ENCODE results near the gene CPD.
"Not testable (repeated sequence)": the region's sequence is repeated elsewhere in the genome, so short reads cannot be mapped to it uniquely, and the experiment has no call there.

CPD gene

GRCh38 chr17:30378825-30379302 is at the start of gene CPD:
TSS of gene CPD (plus strand) at chr17:30378927. CDS start at chr17:30378981, 54 bp downstream.
- peak; percentile 91 to 96 (median 94) for DNase-seq

- peak in 1 of 4 experiments; percentile 7 for DNase-seq
These were observed 46.6 kb upstream of the CPD start for GRCh38 chr17:30332057-30332542.

GRCh38 chr17:30333503-30334360 is 45.0 kb upstream of the CPD start, which contains the start of gene TMIGD1:
TSS of gene TMIGD1 (minus strand) at chr17:30334057. CDS start at chr17:30332133, 1,924 bp downstream.
- DNase-seq = no peak

- DNase-seq = no peak
These were observed 44.3 kb upstream of the CPD start for GRCh38 chr17:30334421-30334820.

- DNase-seq = peak in 3 of 4 experiments; percentile 28 to 40 (median 29)
These were observed 42.2 kb upstream of the CPD start for GRCh38 chr17:30336369-30337171.

- DNase-seq = no peak
These were observed 41.2 kb upstream of the CPD start for GRCh38 chr17:30337393-30337999.

- DNase-seq = no peak
These were observed 39.6 kb upstream of the CPD start for GRCh38 chr17:30339086-30339485.

GRCh38 chr17:30340801-30341356 is 37.8 kb upstream of the CPD start:
- no peak for DNase-seq

- DNase-seq = no peak
These were observed 37.0 kb upstream of the CPD start for GRCh38 chr17:30341703-30342249.

GRCh38 chr17:30343244-30343643 is 35.5 kb upstream of the CPD start:
- DNase-seq = not testable (repeated sequence)

GRCh38 chr17:30343796-30344195 is 34.9 kb upstream of the CPD start:
- no peak for DNase-seq

- DNase-seq = no peak
These were observed 34.2 kb upstream of the CPD start for GRCh38 chr17:30344283-30345088.

GRCh38 chr17:30345089-30345433 is 33.7 kb upstream of the CPD start:
- no peak for DNase-seq

- no peak for DNase-seq
These were observed 33.1 kb upstream of the CPD start for GRCh38 chr17:30345527-30346075.

GRCh38 chr17:30346221-30346795 is 32.4 kb upstream of the CPD start:
- no peak for DNase-seq

- no peak for DNase-seq
These were observed 31.2 kb upstream of the CPD start for GRCh38 chr17:30347488-30347887.

- no peak for DNase-seq
These were observed 29.5 kb upstream of the CPD start for GRCh38 chr17:30349252-30349651.

GRCh38 chr17:30351263-30351662 is 27.5 kb upstream of the CPD start:
- DNase-seq = not testable (repeated sequence)

GRCh38 chr17:30351735-30352134 is 27.0 kb upstream of the CPD start:
- DNase-seq = no peak

- no peak for DNase-seq
These were observed 26.4 kb upstream of the CPD start for GRCh38 chr17:30352240-30352814.

All from activated CD4-positive, CD25-positive, alpha-beta regulatory T cell (primary cell).